BLaER1 treated with 17β-estradiol and CSF1 and Interleukin-3, amounts not matched to agents 10 nM and 100 nM (cell line): ENCODE measurements around the gene CNTN6.

Source experiments
- H3K27ac ChIP-seq, 11 experiments: shearing (Covaris generic); formaldehyde crosslinking; 2 replicates each; pipeline ENCODE4 v1.8.1; 2022
- H3K27me3 ChIP-seq, 11 experiments: shearing (Covaris generic); formaldehyde crosslinking; 2 replicates each; pipeline ENCODE4 v1.8.1; 2022
- H3K36me3 ChIP-seq, 11 experiments: shearing (Covaris generic); formaldehyde crosslinking; 2 replicates each; pipeline ENCODE4 v1.8.1; 2022
- H3K4me1 ChIP-seq, 10 experiments: shearing (Covaris generic); formaldehyde crosslinking; 2 replicates each; pipeline ENCODE4 v1.8.1; 2022
- H3K4me2 ChIP-seq, 11 experiments: shearing (Covaris generic); formaldehyde crosslinking; 2 replicates each; pipeline ENCODE4 v1.8.1; 2022
- H3K4me3 ChIP-seq, 10 experiments: shearing (Covaris generic); formaldehyde crosslinking; 2 replicates each; pipeline ENCODE4 v1.8.1; 2022
- H3K9ac ChIP-seq, 11 experiments: shearing (Covaris generic); formaldehyde crosslinking; 2 replicates each; pipeline ENCODE4 v1.8.1; 2022
- H3K9me3 ChIP-seq, 11 experiments: shearing (Covaris generic); formaldehyde crosslinking; replicated peaks in 1 of 11; 2 replicates each; pipeline ENCODE4 v1.8.1; 2022
- H4K20me1 ChIP-seq, 11 experiments: shearing (Covaris generic); formaldehyde crosslinking; 2 replicates each; pipeline ENCODE4 v1.8.1; 2022
- Cebpa-rat ChIP-seq, 11 experiments: shearing (Covaris generic); IDR thresholded peaks; 2 replicates each; pipeline ENCODE4 v1.8.1; 2022

CNTN6 gene

DNA sequence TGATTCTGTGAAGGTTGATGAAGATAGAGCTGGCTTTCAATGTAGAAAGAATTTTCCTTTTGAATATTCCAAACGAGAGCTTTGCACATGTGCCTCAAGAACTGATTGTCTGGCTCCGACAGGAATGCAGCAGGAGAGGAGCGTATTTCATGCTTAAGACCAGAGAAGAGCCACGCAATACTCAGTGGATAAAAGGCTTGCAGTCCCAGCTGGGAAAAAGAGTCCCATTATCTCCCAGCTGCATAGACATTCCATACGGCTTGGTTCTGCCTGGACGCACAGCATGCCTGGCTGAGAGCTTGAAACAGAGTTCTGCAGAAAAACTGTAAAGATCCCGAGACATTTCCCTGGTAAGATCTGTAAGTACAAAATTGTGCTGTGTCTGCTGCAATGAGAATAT is at the start of gene CNTN6:
TSS of gene CNTN6 (plus strand) at position 254 of the 400 bp plus-strand sequence. CDS start 54,985 bp downstream, outside the sequence.
- no peaks in the 10 kb centered on the region for H3K27me3 ChIP-seq

DNA sequence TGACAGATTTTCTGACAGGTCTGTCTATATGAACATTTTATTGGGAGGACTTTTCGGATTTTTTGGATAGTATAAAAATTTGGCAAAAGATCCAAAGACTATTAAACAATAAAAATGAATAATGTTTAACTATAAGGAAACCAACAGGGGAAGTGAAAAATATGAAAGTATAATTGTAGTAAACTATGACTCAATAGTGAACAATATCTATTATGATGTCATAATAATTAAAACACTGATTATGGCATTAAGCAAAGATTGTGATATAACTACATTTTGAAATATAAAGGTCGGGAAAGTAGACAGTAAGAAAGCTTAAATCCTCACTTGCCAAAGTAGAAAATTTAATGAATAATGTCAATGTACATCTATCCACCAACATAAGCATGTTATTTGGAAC is 44.3 kb upstream of the CNTN6 start:
- H3K4me2 ChIP-seq = no peak overlapping the region
- no peaks in the 10 kb centered on the region for H3K36me3 ChIP-seq
- no peak overlapping the region for H3K27ac ChIP-seq
- no peaks in the 10 kb centered on the region for H4K20me1 ChIP-seq
- no peaks in the 10 kb centered on the region for H3K27me3 ChIP-seq
- peaks cover 0 to 3% (median 0%) of the 10 kb centered on the region in 11 experiments; a peak in 1 of 22 replicates for H3K9me3 ChIP-seq
- H3K4me3 ChIP-seq = no peak overlapping the region
- no peak for TF ChIP-seq Cebpa-rat (IDR thresholded peaks at IDR 0.05)
- no peaks in the 10 kb centered on the region for H3K4me1 ChIP-seq
- no peak overlapping the region for H3K9ac ChIP-seq

More for the DNA sequence above, at the start of gene CNTN6:
- Histone ChIP-seq H3K27ac (no peak within 1 kb of the TSS), H3K36me3 (no peaks in the 10 kb centered on the region), H3K4me2 (no peak within 1 kb of the TSS), H3K9me3 (no peaks in the 10 kb centered on the region), H4K20me1 (no peaks in the 10 kb centered on the region), H3K4me1 (no peaks in the 10 kb centered on the region), H3K4me3 (no peak within 1 kb of the TSS), H3K9ac (no peak within 1 kb of the TSS)
- TF ChIP-seq Cebpa-rat (IDR thresholded peaks at IDR 0.05) = no peak

DNA sequence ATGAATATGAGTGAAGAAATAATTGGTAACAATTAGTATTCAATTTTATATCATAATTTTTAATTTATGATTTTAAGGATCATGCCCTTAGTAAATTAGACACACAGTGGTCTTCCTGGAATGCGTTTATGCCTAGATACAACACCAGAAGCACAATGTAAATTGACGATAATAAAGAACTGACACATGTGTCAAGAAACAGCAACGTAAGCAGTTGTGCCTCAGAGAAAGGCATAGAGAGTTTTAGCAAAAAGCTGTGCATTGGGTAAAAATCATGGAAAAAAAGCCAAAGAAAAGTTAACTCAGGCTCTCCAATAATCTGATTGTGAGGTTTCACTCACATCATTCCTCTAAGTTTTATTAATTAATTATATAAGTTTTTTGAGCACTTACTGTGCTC is 37.0 kb upstream of the CNTN6 start:
- no peaks in the 10 kb centered on the region; a peak in 1 of 20 replicates for H3K4me1 ChIP-seq
- no peak overlapping the region for H3K4me2 ChIP-seq
- H3K4me3 ChIP-seq = no peak overlapping the region
- H3K9me3 ChIP-seq = no peaks in the 10 kb centered on the region
- no peak for TF ChIP-seq Cebpa-rat (IDR thresholded peaks at IDR 0.05)
- no peak overlapping the region for H3K27ac ChIP-seq
- no peaks in the 10 kb centered on the region for H3K36me3 ChIP-seq
- H3K27me3 ChIP-seq = no peaks in the 10 kb centered on the region
- H4K20me1 ChIP-seq = no peaks in the 10 kb centered on the region
- H3K9ac ChIP-seq = no peak overlapping the region

GRCh38 chr3:1056744-1057143 is 36.1 kb upstream of the CNTN6 start:
- Histone ChIP-seq H3K9me3 (no peaks in the 10 kb centered on the region), H3K36me3 (no peaks in the 10 kb centered on the region), H3K4me1 (no peaks in the 10 kb centered on the region; a peak in 1 of 20 replicates), H3K4me3 (no peak overlapping the region), H3K4me2 (peak overlapping the region in 1 of 11 experiments; percentile 14; a peak in 2 of 22 replicates), H3K9ac (no peak overlapping the region), H3K27me3 (no peaks in the 10 kb centered on the region), H4K20me1 (no peaks in the 10 kb centered on the region), H3K27ac (no peak overlapping the region)
- no peak for TF ChIP-seq Cebpa-rat (IDR thresholded peaks at IDR 0.05)

- no peaks in the 10 kb centered on the region for H3K9me3 ChIP-seq
- H3K4me2 ChIP-seq = no peak overlapping the region
- H3K4me3 ChIP-seq = no peak overlapping the region
- no peak overlapping the region for H3K27ac ChIP-seq
- TF ChIP-seq Cebpa-rat (IDR thresholded peaks at IDR 0.05) = no peak
- no peaks in the 10 kb centered on the region; a peak in 1 of 20 replicates for H3K4me1 ChIP-seq
- H3K36me3 ChIP-seq = no peaks in the 10 kb centered on the region
- no peak overlapping the region for H3K9ac ChIP-seq
- H3K27me3 ChIP-seq = no peaks in the 10 kb centered on the region
- no peaks in the 10 kb centered on the region for H4K20me1 ChIP-seq
Observed at GRCh38 chr3:1057436-1057835, 35.4 kb upstream of the CNTN6 start.

DNA sequence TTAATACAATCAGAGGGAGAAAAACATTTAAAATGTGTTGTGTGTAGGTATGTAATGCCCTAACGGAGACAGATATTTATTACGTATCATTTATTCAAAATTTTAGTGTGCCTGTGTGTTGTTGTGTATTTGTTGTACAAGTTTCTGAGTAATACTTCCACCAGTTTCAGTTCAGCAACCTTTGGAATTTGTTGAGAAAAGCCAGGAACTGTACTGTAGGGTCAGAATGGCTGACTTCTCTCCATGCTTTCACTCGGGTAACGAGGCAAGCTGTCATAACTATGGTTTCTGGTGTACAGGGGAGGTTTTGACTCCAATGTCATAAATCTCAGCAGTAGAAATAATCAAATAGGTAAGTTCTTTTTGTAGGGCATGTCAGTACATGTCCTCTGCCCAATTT is 23.8 kb upstream of the CNTN6 start:
- Histone ChIP-seq H3K4me1 (no peaks in the 10 kb centered on the region), H3K4me3 (no peak overlapping the region), H3K36me3 (no peaks in the 10 kb centered on the region), H4K20me1 (no peaks in the 10 kb centered on the region), H3K27ac (no peak overlapping the region), H3K9ac (no peak overlapping the region), H3K9me3 (no peaks in the 10 kb centered on the region), H3K27me3 (no peaks in the 10 kb centered on the region), H3K4me2 (no peak overlapping the region)
- no peak for TF ChIP-seq Cebpa-rat (IDR thresholded peaks at IDR 0.05)

DNA sequence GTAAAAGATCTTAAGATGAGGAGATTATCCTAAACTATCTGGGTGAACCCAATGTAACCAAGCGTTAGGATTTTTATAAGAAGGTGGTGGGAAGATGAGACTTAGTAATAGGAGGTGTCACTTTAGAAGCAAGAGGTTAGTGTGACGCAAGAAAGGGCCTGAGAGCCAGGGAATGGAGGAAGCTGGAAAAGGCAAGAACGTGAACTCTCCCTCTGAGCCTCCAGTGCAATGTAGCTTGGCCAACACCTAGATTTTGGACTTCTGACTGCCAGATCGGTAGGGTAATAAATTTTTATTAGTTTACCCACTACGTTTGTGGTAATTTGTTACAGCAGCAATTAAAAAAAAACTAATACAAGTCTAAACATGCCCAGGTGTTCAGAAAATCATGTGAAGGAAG is 20.8 kb upstream of the CNTN6 start:
- Histone ChIP-seq H4K20me1 (no peaks in the 10 kb centered on the region), H3K4me2 (no peak overlapping the region), H3K27me3 (no peaks in the 10 kb centered on the region), H3K27ac (no peak overlapping the region), H3K36me3 (no peaks in the 10 kb centered on the region), H3K4me1 (no peaks in the 10 kb centered on the region), H3K9me3 (no peaks in the 10 kb centered on the region), H3K4me3 (no peak overlapping the region), H3K9ac (no peak overlapping the region)
- TF ChIP-seq Cebpa-rat (IDR thresholded peaks at IDR 0.05) = no peak

DNA sequence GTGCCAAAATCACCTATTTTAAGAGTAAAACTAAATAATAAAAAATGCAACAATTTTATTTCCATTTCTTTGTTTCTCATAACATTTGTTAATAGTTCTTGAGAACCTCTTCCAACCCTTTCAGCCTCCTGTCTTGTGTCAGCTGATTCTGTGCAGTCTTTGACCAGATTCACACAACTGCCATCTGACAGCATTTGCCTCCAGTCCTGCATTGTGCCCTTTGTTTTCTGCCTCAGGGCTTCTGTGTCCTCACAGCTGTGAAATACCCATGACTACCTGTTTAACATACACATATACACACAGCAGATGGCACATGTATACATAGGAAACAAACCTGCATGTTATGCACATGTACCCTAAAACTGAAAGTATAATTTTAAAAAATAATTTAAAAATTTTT is 13.2 kb upstream of the CNTN6 start:
- no peak overlapping the region for H3K9ac ChIP-seq
- H3K4me1 ChIP-seq = no peaks in the 10 kb centered on the region
- H3K27ac ChIP-seq = no peak overlapping the region
- no peaks in the 10 kb centered on the region for H3K9me3 ChIP-seq
- no peak overlapping the region for H3K4me3 ChIP-seq
- H3K27me3 ChIP-seq = no peaks in the 10 kb centered on the region
- H3K4me2 ChIP-seq = no peak overlapping the region
- H3K36me3 ChIP-seq = no peaks in the 10 kb centered on the region
- TF ChIP-seq Cebpa-rat (IDR thresholded peaks at IDR 0.05) = no peak
- no peaks in the 10 kb centered on the region for H4K20me1 ChIP-seq

GRCh38 chr3:1082108-1082507 is 10.7 kb upstream of the CNTN6 start:
- Histone ChIP-seq H3K27me3 (no peaks in the 10 kb centered on the region), H3K36me3 (no peaks in the 10 kb centered on the region), H4K20me1 (no peaks in the 10 kb centered on the region), H3K4me2 (no peak overlapping the region), H3K9me3 (no peaks in the 10 kb centered on the region), H3K4me1 (no peaks in the 10 kb centered on the region), H3K9ac (no peak overlapping the region), H3K4me3 (no peak overlapping the region), H3K27ac (no peak overlapping the region)
- TF ChIP-seq Cebpa-rat (IDR thresholded peaks at IDR 0.05) = no peak

DNA sequence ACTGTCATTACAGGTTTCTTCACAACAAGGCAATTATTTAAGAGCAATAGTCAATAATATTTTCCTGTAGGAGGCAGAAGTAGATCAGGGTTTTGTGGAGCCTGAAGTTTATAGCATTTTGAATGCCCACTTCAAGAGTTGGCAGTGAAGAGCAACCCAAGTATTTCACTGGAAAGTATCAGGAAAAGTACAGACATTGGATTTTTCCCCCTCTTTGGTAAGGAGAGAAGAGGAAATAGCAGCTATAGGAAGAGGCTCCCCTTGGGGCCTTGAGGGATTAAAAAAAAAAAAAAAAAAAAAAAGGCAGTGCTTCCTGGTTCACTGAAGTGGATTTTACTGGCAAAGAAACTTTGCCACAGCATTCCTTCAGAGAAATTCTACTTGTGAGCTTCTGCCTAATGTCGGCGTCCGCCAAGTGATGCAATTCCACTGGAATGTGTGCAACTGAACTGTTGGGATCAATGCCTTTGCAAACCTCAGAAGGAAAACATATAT is 5.7 kb upstream of the CNTN6 start:
- TF ChIP-seq Cebpa-rat (IDR thresholded peaks at IDR 0.05) = no peak
- no peak overlapping the region for H3K4me2 ChIP-seq
- H3K9ac ChIP-seq = no peak overlapping the region
- no peaks in the 10 kb centered on the region for H3K27me3 ChIP-seq
- no peaks in the 10 kb centered on the region for H4K20me1 ChIP-seq
- H3K4me3 ChIP-seq = no peak overlapping the region
- no peaks in the 10 kb centered on the region for H3K36me3 ChIP-seq
- no peak overlapping the region for H3K27ac ChIP-seq
- H3K4me1 ChIP-seq = no peaks in the 10 kb centered on the region
- H3K9me3 ChIP-seq = no peaks in the 10 kb centered on the region
